Measurements from ENCODE around the gene EPHB4.
"Not testable (repeated sequence)": the region's sequence is repeated elsewhere in the genome, so short reads cannot be mapped to it uniquely, and the experiment has no call there.

EPHB4 gene

DNA sequence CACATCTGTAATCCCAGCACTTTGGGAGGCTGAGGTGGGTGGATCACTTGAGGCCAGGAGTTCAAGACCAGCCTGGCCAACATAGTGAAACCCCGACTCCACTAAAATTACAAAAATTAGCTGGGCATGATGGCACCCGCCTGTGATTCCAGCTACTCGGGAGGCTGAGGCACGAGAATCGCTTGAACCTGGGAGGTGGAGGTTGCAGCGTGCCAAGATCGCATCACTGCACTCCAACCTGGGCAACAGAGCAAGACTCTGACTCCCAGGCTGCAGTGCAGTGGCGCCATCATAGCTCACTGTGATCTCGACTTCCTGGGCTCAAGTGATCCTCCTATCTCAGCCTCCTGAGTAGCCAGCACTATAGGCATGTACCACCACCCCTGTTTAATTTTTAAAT is 27.6 kb upstream of the EPHB4 start:
- in situ Hi-C loops (cut with MboI; ENCODE audit: low sequenced_read_pairs), result not testable (repeated sequence)

DNA sequence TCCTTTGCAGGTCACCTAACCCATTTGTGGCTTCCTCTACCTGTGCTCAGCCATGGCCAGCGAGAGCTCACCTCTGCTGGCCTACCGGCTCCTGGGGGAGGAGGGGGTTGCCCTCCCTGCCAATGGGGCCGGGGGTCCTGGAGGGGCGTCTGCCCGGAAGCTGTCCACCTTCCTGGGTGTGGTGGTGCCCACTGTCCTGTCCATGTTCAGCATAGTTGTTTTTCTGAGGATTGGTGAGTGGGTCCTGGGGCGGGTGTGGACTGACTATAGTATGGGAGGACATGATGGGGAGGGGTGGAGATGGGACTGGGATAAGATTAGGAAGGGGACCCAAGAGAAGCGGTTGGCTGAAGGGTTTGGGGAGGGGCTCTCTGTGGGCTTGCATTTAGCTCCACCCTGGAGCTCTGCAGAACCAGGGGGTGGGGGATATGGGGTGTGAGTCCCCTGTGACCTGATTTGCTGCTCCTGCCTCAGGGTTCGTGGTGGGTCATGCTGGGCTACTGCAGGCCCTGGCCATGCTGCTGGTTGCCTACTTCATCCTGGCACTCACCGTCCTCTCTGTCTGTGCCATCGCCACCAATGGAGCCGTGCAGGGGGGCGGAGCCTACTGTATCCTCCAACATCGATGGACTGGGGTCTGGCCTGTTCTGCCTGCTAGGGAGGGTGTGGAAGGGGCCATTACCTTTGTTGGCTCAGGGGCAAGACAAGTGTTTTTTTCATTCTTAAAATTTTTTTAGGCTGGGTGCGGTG is 27.0 kb upstream of the EPHB4 start:
- in situ Hi-C loops (cut with MboI; ENCODE audit: low sequenced_read_pairs), result no loop called here

DNA sequence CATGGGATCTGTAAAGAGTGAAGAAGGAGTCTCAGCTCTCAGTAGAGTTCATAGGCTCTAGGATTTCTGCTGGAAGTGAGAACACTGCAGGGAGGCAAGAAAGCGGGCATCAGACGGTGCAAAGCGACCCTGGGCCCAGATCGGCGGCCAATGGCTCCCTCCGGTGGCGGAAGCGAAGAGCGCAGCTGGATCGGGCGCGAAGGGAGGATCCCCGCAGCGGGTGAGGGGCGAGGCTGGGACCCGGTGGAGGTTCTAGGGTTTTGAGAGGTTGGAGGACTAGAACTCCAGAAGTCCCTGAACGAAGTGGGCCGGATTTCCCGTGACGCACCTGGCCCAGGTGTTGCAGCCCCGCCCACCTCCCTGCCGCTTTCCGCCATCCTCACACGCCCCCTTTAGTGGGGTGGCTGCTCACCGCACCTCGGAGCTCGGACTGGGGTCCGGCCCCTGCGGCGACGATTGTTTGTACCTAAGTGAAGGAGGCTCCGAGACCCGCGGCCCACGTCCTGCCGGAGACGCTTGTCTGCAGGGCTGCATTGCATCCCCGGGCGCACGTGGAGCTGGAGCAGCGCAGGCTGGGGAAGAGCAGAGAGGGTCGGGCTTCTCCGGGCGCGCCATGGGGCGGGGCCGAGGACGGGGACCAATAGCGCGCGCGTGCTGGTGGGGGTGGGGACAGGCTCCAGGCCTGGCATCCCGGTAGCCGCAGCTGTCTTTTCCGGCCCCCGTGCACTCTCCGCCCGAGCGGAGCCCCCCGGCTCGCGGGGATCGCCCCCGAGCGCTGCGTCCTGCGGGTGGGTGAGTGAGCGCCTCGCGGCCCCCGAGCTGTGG is 24.9 kb upstream of the EPHB4 start, which contains the start of gene SLC12A9:
TSS of gene SLC12A9 (plus strand) at position 666 of the 825 bp plus-strand sequence. CDS start 1,485 bp downstream, outside the sequence.
- in situ Hi-C loops (cut with MboI; ENCODE audit: low sequenced_read_pairs), result no loop called here

DNA sequence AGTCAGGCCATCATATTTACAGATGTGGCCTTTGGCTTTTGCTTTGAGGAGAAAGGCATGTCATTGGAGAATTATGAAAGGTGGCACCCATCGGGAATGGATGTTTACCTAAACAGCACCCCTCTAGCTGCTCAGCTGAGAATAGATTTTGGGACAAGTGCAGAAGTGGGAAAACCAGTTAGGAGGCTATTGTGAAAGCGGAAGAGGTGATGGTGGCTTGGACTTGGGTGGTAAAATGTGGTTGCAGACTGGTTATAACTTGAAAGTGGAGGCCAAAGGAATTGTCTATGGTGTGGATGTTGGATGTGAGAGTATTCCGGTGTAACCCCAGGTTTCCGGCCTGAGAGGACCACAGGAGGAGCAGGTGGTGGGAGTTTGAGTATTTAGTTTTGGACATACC is 20.0 kb upstream of the EPHB4 start:
- in situ Hi-C loops (cut with MboI; ENCODE audit: low sequenced_read_pairs), result loop anchor here (25.0 kb wide), 1 partner anchor 135 kb away; the partner anchor contains the start of genes EPO and POP7

DNA sequence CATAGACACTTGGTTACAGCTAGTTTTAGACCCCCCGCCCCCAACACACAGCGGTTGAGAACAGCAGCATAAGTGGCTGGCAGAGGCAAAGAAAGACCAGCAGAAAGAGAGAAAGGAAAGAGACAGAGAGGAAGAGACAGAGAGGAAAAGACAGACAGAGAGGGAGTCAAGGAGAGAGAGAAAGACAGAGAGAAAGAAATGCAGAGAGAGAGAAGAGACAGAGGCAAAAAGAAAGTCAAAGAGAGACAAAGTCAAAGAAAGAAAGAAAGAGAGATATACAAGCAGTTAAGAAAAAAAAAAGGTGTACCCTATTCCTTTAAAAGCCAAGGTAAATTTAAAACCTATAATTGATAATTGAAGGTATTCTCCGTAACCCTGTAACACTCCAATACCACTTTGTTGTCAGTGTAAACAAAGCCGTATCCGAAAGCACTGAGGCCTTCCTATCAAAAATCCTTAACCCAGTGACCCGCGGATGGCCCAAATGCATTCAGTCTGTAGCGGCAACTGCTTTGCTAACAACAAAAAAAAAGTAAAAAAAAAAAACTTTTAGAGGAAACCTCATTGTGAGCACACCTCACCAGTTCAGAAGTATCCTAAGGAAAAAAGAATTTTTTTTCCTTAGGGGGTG is 13.3 kb upstream of the EPHB4 start:
- in situ Hi-C loops (cut with MboI; ENCODE audit: low sequenced_read_pairs), result loop anchor here (25.0 kb wide), 1 partner anchor 128 kb away; the partner anchor contains the start of genes EPO and POP7

DNA sequence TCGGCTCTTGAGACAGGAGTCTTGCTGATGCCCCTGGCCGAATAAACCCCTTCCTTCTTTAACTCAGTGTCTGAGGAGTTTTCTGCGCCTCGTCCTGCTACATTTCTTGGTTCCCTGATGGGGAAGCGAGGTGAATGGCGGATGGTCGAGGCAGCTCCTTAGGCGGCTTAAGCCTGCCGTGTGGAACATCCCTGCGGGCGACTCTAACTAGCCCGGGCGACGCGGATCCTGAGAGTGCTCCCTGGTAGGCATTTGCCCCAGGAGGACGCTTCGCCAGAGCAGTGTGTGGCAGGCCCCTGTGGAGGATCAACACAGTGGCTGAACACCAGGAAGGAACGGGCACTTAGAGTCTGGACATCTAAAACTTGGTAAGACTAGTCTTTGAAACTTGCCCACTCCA is 12.0 kb upstream of the EPHB4 start:
- in situ Hi-C loops (cut with MboI; ENCODE audit: low sequenced_read_pairs), result loop anchor here (25.0 kb wide), 1 partner anchor 127 kb away; the partner anchor contains the start of genes EPO and POP7

DNA sequence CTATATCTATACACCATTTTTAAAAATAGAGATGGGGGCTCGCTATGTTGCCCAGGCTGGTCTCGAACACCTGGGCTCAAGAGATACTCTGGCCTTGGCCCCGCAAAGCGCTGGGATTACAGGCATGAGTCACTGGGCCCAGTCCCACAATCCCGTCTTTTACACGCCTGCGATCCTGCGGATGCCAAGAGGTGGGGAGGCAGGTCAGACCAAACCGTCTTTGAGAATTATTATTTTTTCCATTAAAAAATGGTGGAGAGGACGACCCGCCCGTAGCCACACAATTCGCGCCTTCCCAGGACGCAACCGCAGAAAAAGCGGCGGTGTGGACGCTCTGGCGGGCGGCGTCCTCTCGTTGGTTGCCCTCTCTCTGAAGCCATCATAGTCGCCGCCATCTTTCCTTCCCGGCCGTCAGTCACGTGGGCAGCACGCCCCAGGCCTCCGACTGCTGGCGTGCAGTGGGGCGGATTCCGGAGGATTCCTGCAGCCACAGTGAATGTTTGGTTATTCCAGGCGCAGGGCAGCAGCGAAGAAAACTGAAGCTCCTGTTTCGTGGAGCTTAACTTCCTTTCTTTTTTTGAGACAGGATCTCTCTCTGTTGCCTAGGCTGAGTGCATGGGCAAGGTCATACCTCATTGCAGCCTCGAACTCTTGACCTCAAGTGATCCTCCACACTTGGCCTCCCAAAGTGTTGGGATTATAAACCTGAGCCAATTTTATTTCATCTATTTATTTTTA is 9.9 kb upstream of the EPHB4 start:
- in situ Hi-C loops (cut with MboI; ENCODE audit: low sequenced_read_pairs), result loop anchor here (25.0 kb wide), 1 partner anchor 125 kb away; the partner anchor contains the start of genes EPO and POP7

DNA sequence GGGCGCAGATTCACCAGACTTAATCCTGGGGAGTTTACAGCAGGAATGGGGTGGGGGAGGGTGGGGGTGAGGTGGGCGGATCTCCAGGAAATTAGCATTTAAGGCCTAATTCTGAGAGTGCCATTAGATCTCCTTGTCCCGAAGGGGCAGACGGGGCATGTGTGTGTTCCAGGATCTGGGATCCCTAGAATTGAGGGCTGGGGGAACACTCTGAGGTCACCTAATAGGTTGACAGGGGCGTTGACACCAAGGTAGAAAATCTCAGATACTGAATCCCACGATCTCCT is 9.4 kb upstream of the EPHB4 start:
- in situ Hi-C loops (cut with MboI; ENCODE audit: low sequenced_read_pairs), result loop anchor here (25.0 kb wide), 1 partner anchor 124 kb away; the partner anchor contains the start of genes EPO and POP7

DNA sequence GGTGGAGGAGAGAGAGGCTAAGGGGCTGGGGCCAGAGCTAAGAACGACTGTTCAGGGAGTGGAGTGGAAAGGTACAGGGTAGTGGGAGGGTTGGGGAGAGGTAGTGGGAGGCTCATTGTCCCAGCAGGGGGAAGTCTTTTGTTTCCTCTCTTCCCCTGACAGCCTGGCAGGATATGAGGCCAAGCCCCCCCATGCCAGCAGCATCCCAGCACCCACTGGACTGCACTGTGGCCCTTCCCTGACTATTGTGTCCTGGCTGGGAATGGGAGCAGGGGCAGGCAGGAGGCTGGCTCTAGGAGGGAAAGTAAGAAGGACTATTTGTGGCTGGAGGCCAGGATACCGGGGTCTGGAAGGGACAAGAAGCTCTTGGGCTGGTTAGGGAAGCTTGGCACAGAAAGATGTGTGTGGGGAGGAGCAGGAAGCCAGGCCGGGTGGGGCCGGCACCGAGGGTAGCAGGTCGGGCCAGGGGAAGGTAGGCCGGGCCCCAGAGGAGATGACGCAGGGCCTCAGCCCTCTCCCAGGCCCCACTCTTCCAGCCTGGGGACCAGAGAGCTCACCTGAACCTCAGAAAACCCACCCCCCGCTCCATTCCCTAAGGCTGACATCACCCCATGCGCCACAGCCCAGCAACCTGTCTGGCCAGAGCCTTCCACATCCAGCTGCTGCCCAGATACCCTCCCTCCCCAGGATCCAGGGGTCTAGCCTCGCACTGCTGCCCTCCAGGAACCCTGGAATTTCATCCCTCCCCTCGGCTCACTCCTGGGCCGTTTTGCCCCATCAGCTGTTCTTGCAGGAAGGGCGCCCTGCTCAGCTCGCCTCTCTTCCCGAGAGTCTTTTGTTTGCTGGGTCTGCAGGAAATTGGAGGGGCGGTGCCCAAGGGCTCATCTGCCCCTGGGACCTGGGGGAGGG is 8.8 kb upstream of the EPHB4 start:
- in situ Hi-C loops (cut with MboI; ENCODE audit: low sequenced_read_pairs), result loop anchor here (25.0 kb wide), 1 partner anchor 124 kb away; the partner anchor contains the start of genes EPO and POP7

DNA sequence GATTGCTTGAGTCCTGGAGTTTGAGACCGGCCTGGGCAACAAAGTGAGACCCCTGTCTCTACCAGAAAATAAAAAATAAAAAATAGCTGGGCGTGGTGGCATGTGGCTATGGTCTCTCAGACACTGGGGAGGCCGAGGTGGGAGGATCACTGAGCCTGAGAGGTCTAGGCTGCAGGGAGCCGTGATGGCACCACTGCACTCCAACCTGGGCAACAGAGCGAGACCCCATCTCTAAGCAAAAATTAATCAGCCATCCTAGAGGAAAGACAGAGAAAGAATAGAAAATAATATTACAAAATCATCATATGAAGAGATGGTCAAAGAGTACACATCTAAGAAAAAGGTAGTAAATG is 4.9 kb upstream of the EPHB4 start:
- in situ Hi-C loops (cut with MboI; ENCODE audit: low sequenced_read_pairs), result loop anchor here (25.0 kb wide), 1 partner anchor 120 kb away; the partner anchor contains the start of genes EPO and POP7

DNA sequence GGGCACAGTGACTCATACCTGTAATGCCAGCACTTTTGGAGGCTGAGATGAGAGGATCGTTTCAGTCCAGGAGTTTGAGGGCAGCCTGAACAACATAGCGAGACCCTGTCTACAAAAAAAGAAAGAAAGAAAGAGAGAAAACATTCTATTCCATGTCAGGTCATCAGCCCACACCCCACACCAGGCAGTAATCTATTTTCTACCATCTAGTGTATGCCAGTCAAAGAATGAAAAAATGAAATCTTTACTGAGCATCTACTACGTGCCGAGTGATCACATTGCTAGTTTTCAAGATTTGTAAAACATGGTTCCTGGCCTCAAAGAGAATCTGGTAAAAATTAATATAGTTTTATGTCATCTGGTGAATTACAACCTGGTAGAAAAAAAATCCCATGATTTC is 3.1 kb upstream of the EPHB4 start:
- in situ Hi-C loops (cut with MboI; ENCODE audit: low sequenced_read_pairs), result loop anchor here (25.0 kb wide), 1 partner anchor 118 kb away; the partner anchor contains the start of genes EPO and POP7

DNA sequence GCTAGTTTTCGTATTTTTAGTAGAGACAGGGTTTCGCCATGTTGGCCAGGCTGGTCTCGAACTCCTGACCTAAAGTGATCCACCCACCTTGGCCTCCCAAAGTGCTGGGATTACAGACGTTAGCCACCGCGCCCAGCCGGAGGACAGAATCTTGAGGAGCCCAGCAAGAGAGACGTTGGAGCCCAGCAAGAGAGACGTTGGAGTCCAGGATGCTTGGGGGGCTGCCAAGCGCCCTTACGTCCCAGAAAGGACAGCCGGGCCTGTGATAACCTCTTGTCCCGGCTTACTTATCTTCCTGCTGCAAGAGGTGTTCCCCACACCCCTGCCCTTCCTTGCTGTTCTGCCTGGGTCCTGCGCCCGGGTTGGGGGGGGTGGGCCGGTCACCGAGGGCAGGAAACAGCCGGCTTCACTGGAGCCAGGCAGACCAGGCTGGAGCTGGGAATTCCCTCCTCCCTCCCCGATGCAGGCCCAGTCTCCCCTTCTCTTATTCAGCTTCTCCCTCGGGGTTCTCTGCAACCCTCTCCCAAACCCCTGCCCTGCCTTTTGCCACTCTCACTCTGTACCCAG is 1.9 kb upstream of the EPHB4 start:
- in situ Hi-C loops (cut with MboI; ENCODE audit: low sequenced_read_pairs), result loop anchor here (25.0 kb wide), 1 partner anchor 117 kb away; the partner anchor contains the start of genes EPO and POP7

DNA sequence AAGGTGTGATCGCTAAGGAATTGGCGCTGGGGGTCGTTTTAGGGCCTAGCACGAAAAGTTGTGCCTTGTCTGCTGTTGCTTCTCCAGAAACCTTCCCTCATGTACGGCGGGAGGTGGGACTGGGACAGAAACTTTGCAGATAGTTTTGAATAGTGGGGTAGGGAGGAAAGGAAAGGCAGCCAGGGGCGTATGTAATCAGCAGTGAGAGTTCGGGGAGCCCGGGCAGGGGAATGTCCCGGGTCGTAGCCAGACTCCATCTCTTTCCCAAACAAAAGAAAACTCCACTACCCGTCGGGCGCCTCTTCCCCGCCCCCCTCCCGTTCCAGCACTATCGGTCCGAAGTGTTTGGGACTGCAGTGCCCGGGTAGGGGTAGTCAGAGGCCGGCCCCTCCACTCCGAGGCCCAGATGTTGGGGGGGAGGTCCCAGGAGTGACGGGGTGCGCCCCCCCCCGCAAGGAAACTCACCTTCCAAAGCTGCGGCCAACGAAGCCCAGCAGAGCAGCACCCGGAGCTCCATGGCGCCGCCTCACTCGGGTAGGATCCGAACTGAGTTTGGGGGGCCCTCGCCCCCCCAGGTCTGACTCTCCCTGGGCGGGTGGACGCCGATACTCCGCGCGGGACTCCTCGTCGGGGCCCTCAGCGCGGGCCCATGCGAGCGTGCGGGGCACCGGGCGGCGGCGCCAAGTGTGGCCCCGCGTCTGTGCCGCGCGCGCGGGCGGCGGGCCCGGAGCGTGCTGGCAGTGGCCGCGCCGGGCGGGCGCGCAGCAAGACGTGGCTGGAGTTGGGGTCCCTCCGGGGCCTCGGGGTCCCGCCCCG is 601 bp downstream of the EPHB4 start:
- in situ Hi-C loops (cut with MboI; ENCODE audit: low sequenced_read_pairs), result loop anchor here (25.0 kb wide), 1 partner anchor 114 kb away; the partner anchor contains the start of genes EPO and POP7

DNA sequence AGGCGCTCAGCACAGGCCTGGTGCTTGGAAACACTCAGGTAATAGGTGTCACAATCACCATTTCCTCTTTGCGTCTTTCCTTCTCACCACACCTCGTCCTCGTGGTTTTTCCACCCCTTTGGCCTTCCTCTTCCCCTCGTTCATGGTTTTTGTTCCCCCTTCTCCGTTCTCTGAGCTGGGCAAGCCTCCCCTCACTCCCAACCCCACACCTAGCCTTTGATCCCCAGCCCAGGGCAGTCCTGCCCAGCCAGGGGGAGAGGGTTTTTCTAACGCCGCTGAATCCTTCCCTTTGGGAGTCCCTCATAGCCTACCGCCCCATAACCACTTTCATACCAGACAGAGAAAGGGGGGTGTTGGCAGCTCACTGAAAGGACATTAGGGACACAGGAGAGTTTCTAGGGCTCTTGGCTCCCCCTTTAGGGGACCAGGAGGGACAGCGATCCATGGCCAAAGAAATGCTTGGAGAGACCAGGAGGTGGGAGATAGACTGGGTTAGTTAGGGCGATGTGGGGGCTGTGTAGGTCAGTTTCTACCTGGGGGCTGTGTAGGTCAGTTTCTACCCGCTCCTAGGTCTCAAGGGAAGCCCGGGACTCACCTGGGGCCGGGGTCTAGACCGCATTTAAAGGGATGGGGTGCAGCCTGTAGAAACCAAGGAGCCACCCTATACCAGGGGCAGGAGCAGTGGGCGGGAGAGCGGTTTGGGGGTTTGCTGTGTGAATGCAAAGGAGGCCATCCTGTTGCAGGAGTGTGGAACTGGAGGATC is 1.4 kb downstream of the EPHB4 start:
- in situ Hi-C loops (cut with MboI; ENCODE audit: low sequenced_read_pairs), result loop anchor here (25.0 kb wide), 1 partner anchor 114 kb away; the partner anchor contains the start of genes EPO and POP7

DNA sequence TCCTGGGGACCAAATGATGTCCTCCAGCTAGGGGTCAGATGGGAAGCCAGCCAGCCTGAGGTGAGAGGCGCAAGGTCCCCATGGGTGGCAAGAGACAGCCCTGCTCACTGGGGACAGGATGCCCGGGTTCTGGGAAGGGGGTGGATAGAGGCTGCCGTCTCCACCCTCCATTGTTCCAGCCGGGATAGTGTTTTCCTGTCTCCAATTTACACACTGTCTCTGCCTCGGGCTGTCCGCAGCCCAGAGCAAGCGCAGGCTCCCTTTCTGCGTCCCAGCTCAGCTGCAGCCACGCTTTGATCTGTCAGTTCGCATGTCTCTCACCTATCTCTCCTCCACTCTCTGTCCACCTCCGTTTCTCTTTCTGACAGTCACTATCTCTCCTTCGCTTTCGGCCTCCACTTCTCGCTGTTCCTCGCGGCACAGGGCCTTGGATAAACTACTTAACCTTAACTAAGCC is 2.1 kb downstream of the EPHB4 start:
- in situ Hi-C loops (cut with MboI; ENCODE audit: low sequenced_read_pairs), result loop anchor here (25.0 kb wide), 1 partner anchor 113 kb away; the partner anchor contains the start of genes EPO and POP7

DNA sequence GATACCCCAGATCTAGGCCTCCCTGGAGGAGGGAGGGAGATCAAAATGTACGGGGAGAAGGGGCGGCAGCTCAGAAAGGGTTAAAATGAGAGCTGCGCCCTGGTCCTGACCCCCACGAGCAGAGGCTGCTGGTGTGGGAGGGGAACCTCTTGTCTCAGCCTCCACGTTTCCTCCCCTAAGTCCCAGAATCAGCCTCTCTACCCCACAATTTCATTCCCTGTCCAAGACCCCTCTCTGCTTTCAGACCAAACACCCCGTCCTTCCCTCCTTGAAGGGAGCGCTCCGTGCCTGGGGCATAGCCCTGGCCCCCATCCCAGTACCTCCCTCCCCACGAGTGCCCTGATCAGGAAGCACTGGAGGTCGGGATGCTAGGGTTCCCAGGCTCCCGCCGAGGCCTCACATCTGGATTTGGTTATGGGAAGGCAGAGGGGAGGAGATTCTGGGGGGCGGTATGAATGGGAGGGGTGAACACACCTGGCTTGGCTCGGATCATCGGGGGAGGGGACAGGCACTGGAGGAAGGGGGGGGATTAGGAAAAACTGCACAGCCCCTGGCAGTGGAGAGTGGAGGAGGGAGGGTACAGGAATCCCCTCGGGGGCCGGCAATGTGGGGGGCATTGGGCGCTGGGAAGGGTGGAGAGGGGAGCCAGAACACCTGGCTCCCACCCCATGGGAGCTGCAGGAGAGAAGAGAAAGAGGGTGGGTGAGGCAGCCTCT is 2.7 kb downstream of the EPHB4 start:
- in situ Hi-C loops (cut with MboI; ENCODE audit: low sequenced_read_pairs), result loop anchor here (25.0 kb wide), 1 partner anchor 112 kb away; the partner anchor contains the start of genes EPO and POP7
